T-helper 1 cell treated with Interleukin-12 subunit alpha and Interleukin-12 subunit beta and Interleukin-4 antibody, amounts not matched to agents 30 μg/mL and 1 μg/mL, for 36 hours (primary cell): ENCODE results near the gene SEC23A.
"Not testable (repeated sequence)": the region's sequence is repeated elsewhere in the genome, so short reads cannot be mapped to it uniquely, and the experiment has no call there.

Experiments used
- H3K27ac Mint-ChIP-seq: one replicate; pipeline ENCODE4 v1.8.0; 2021; ENCODE audit warnings: mild to moderate bottlenecking, mixed read lengths
- H3K27me3 Mint-ChIP-seq: one replicate; pipeline ENCODE4 v1.8.0; 2021; ENCODE audit warnings: low read depth, mixed read lengths
- H3K36me3 Mint-ChIP-seq: one replicate; pipeline ENCODE4 v1.8.0; 2021; ENCODE audit warnings: low read depth, mixed read lengths
- H3K4me1 Mint-ChIP-seq: one replicate; pipeline ENCODE4 v1.8.0; 2021; ENCODE audit warnings: low read depth, mixed read lengths
- H3K4me3 Mint-ChIP-seq: one replicate; pipeline ENCODE4 v1.8.0; 2021; ENCODE audit warnings: mild to moderate bottlenecking, moderate library complexity, mixed read lengths
- H3K9me3 Mint-ChIP-seq: one replicate; pipeline ENCODE4 v1.8.0; 2021; ENCODE audit warnings: mixed read lengths

SEC23A gene

GRCh38 chr14:39069169-39069805 lies 33.7 kb downstream of the SEC23A start:
- not testable (repeated sequence) for H3K4me3 Mint-ChIP-seq, H3K27ac Mint-ChIP-seq, H3K4me1 Mint-ChIP-seq, H3K9me3 Mint-ChIP-seq, H3K27me3 Mint-ChIP-seq
- peaks cover 29% of the 10 kb centered on the region for H3K36me3 Mint-ChIP-seq

GRCh38 chr14:39060818-39061437 lies 42.1 kb downstream of the SEC23A start:
- Mint-ChIP-seq H3K27ac (no peak overlapping the region), H3K36me3 (peaks cover 59% of the 10 kb centered on the region), H3K9me3 (peaks cover 17% of the 10 kb centered on the region), H3K4me1 (no peaks in the 10 kb centered on the region), H3K27me3 (no peaks in the 10 kb centered on the region), H3K4me3 (no peak overlapping the region)

GRCh38 chr14:39055786-39056474 lies 47.1 kb downstream of the SEC23A start:
- Mint-ChIP-seq H3K27me3 (no peaks in the 10 kb centered on the region), H3K4me1 (peaks cover 3% of the 10 kb centered on the region), H3K4me3 (no peak overlapping the region), H3K27ac (no peak overlapping the region), H3K9me3 (peaks cover 20% of the 10 kb centered on the region), H3K36me3 (peaks cover 75% of the 10 kb centered on the region)

- not testable (repeated sequence) for H3K4me1 Mint-ChIP-seq, H3K27ac Mint-ChIP-seq, H3K4me3 Mint-ChIP-seq, H3K27me3 Mint-ChIP-seq, H3K9me3 Mint-ChIP-seq
- H3K36me3 Mint-ChIP-seq, result peaks cover 70% of the 10 kb centered on the region
Measured at GRCh38 chr14:39052869-39053454, 50.1 kb downstream of the SEC23A start.

- H3K9me3 Mint-ChIP-seq, result no peaks in the 10 kb centered on the region
- no peaks in the 10 kb centered on the region for H3K27me3 Mint-ChIP-seq
- H3K4me3 Mint-ChIP-seq, result no peak overlapping the region
- no peak overlapping the region for H3K27ac Mint-ChIP-seq
- H3K36me3 Mint-ChIP-seq, result peaks cover 72% of the 10 kb centered on the region
- H3K4me1 Mint-ChIP-seq, result peaks cover 6% of the 10 kb centered on the region
Measured at GRCh38 chr14:39050389-39050788, 52.6 kb downstream of the SEC23A start.

GRCh38 chr14:39045889-39046288 lies 57.1 kb downstream of the SEC23A start:
- not testable (repeated sequence) for H3K27me3 Mint-ChIP-seq, H3K4me3 Mint-ChIP-seq, H3K27ac Mint-ChIP-seq, H3K4me1 Mint-ChIP-seq, H3K9me3 Mint-ChIP-seq
- H3K36me3 Mint-ChIP-seq, result peaks cover 43% of the 10 kb centered on the region

- H3K36me3 Mint-ChIP-seq, result peaks cover 48% of the 10 kb centered on the region
- H3K4me1 Mint-ChIP-seq, result peaks cover 6% of the 10 kb centered on the region
- H3K9me3 Mint-ChIP-seq, result no peaks in the 10 kb centered on the region
- no peak overlapping the region for H3K27ac Mint-ChIP-seq
- H3K4me3 Mint-ChIP-seq, result no peak overlapping the region
- H3K27me3 Mint-ChIP-seq, result no peaks in the 10 kb centered on the region
Measured at GRCh38 chr14:39043352-39043943, 59.6 kb downstream of the SEC23A start.

GRCh38 chr14:39040529-39040928 lies 62.5 kb downstream of the SEC23A start:
- Mint-ChIP-seq H3K4me1 (peaks cover 7% of the 10 kb centered on the region), H3K4me3 (no peak overlapping the region), H3K36me3 (peaks cover 29% of the 10 kb centered on the region), H3K27me3 (no peaks in the 10 kb centered on the region), H3K27ac (no peak overlapping the region), H3K9me3 (no peaks in the 10 kb centered on the region)

GRCh38 chr14:39038542-39038941 lies 64.5 kb downstream of the SEC23A start:
- H3K4me1 Mint-ChIP-seq, result peaks cover 7% of the 10 kb centered on the region
- no peak overlapping the region for H3K27ac Mint-ChIP-seq
- no peak overlapping the region for H3K4me3 Mint-ChIP-seq
- no peaks in the 10 kb centered on the region for H3K27me3 Mint-ChIP-seq
- H3K9me3 Mint-ChIP-seq, result no peaks in the 10 kb centered on the region
- H3K36me3 Mint-ChIP-seq, result peaks cover 24% of the 10 kb centered on the region

- H3K9me3 Mint-ChIP-seq, result no peaks in the 10 kb centered on the region
- H3K27ac Mint-ChIP-seq, result no peak overlapping the region
- H3K4me3 Mint-ChIP-seq, result no peak overlapping the region
- peaks cover 7% of the 10 kb centered on the region for H3K4me1 Mint-ChIP-seq
- peaks cover 19% of the 10 kb centered on the region for H3K36me3 Mint-ChIP-seq
- no peaks in the 10 kb centered on the region for H3K27me3 Mint-ChIP-seq
Measured at GRCh38 chr14:39036760-39037159, 66.3 kb downstream of the SEC23A start.

GRCh38 chr14:39035336-39035735 lies 67.7 kb downstream of the SEC23A start:
- Mint-ChIP-seq H3K4me1 (peaks cover 12% of the 10 kb centered on the region), H3K36me3 (peaks cover 23% of the 10 kb centered on the region), H3K9me3 (no peaks in the 10 kb centered on the region), H3K27me3 (no peaks in the 10 kb centered on the region), H3K27ac (no peak overlapping the region), H3K4me3 (no peak overlapping the region)

- Mint-ChIP-seq H3K4me1 (peaks cover 12% of the 10 kb centered on the region), H3K27me3 (no peaks in the 10 kb centered on the region), H3K9me3 (no peaks in the 10 kb centered on the region), H3K27ac (no peak overlapping the region), H3K36me3 (peaks cover 28% of the 10 kb centered on the region), H3K4me3 (no peak overlapping the region)
Measured at GRCh38 chr14:39034481-39035296, 68.3 kb downstream of the SEC23A start.

- Mint-ChIP-seq H3K9me3 (no peaks in the 10 kb centered on the region), H3K36me3 (peaks cover 27% of the 10 kb centered on the region), H3K4me3 (no peak overlapping the region), H3K4me1 (peaks cover 5% of the 10 kb centered on the region), H3K27me3 (no peaks in the 10 kb centered on the region), H3K27ac (no peak overlapping the region)
Measured at GRCh38 chr14:39033371-39033770, 69.7 kb downstream of the SEC23A start.

- H3K27ac Mint-ChIP-seq, result no peak overlapping the region
- H3K4me1 Mint-ChIP-seq, result peaks cover 7% of the 10 kb centered on the region
- no peaks in the 10 kb centered on the region for H3K9me3 Mint-ChIP-seq
- no peak overlapping the region for H3K4me3 Mint-ChIP-seq
- H3K36me3 Mint-ChIP-seq, result peaks cover 30% of the 10 kb centered on the region
- no peaks in the 10 kb centered on the region for H3K27me3 Mint-ChIP-seq
Measured at GRCh38 chr14:39030209-39030608, 72.8 kb downstream of the SEC23A start.
